Activated CD4-positive, alpha-beta T cell treated with anti-CD3 and anti-CD28 coated beads, Interleukin-2, amount 10 ng/mL, durations not matched to agents 7 days and 5 days (primary cell): ENCODE results near the gene SRP14. TPM values are rescaled to one million over a fixed set of nuclear protein-coding genes. Genes with fewer than 3 reads are reported as not detected.
"Not testable (repeated sequence)": the region's sequence is repeated elsewhere in the genome, so short reads cannot be mapped to it uniquely, and the experiment has no call there.

Experiments
- CTCF ChIA-PET: fragments of 350-600 bp; sonication (Branson Sonifier 250); formaldehyde crosslinking; loops from one replicate; lab custom pipeline; 2021; ENCODE audit warnings: antibody characterized with exemption; lab: Charles Lee
- POLR2A ChIA-PET: fragments of 350-600 bp; sonication (Branson Sonifier 250); formaldehyde crosslinking; loops from one replicate; lab custom pipeline; 2021; ENCODE audit warnings: antibody characterized with exemption; lab: Charles Lee
- DNase-seq: peaks from one replicate; pipeline ENCODE4 v3.0.0-alpha.2; 2020
- H3K27ac Mint-ChIP-seq: one replicate; pipeline ENCODE4 v1.8.0; 2021; ENCODE audit warnings: mild to moderate bottlenecking, moderate library complexity, mixed read lengths
- H3K27me3 Mint-ChIP-seq: one replicate; pipeline ENCODE4 v1.8.0; 2021; ENCODE audit warnings: mixed read lengths
- H3K36me3 Mint-ChIP-seq: one replicate; pipeline ENCODE4 v1.8.0; 2021; ENCODE audit warnings: low read depth, mixed read lengths
- H3K4me1 Mint-ChIP-seq: one replicate; pipeline ENCODE4 v1.8.0; 2021; ENCODE audit warnings: mixed read lengths
- H3K4me3 Mint-ChIP-seq: one replicate; pipeline ENCODE4 v1.8.0; 2021; ENCODE audit warnings: mild to moderate bottlenecking, moderate library complexity, mixed read lengths
- H3K9me3 Mint-ChIP-seq: one replicate; pipeline ENCODE4 v1.8.0; 2021; ENCODE audit warnings: mixed read lengths
- total RNA-seq, 2 experiments: library from RNA; stranded (reverse); gene quantifications; one replicate each; pipeline ENCODE4 v1.2.3, GENCODE V29; 2021

The SRP14 gene
- total RNA-seq, 2 experiments from 2014 or later, result 145 to 150 TPM

GRCh38 chr15:40003116-40003916, 35.7 kb downstream of the SRP14 start:
- CTCF ChIA-PET, result interaction anchor here (0.7 to 1.4 kb wide), 4 partner anchors 9 to 295 kb away, joined by 3 to 6 read pairs (median 4); no protein-coding TSS in a partner anchor
- H3K27ac Mint-ChIP-seq, result no peak overlapping the region
- POLR2A ChIA-PET, result no interaction called here

GRCh38 chr15:40002295-40002694, 36.7 kb downstream of the SRP14 start:
- Mint-ChIP-seq H3K36me3 (peaks cover 20% of the 10 kb centered on the region), H3K4me3 (no peak overlapping the region), H3K9me3 (no peaks in the 10 kb centered on the region), H3K27ac (no peak overlapping the region), H3K4me1 (peaks cover 5% of the 10 kb centered on the region), H3K27me3 (no peaks in the 10 kb centered on the region)
- POLR2A ChIA-PET, result no interaction called here
- CTCF ChIA-PET, result interaction anchor here (0.7 to 1.4 kb wide), 4 partner anchors 8 to 273 kb away, joined by 3 to 6 read pairs (median 4); no protein-coding TSS in a partner anchor
- no peak for DNase-seq

More at GRCh38 chr15:40003116-40003916, 35.7 kb downstream of the SRP14 start:
- Mint-ChIP-seq H3K27me3 (no peaks in the 10 kb centered on the region), H3K4me1 (peaks cover 5% of the 10 kb centered on the region), H3K9me3 (no peaks in the 10 kb centered on the region), H3K36me3 (peaks cover 24% of the 10 kb centered on the region), H3K4me3 (no peak overlapping the region)
- no peak for DNase-seq

GRCh38 chr15:39999538-40000200, 39.3 kb downstream of the SRP14 start:
- no peak for DNase-seq
- ChIA-PET CTCF (interaction anchor here (0.7 to 1.4 kb wide), 2 partner anchors 37 to 113 kb away, joined by 3 to 4 read pairs; no protein-coding TSS in a partner anchor), POLR2A (interaction anchor here (0.6 kb wide), 1 partner anchor 729 kb away, joined by 3 read pairs; no protein-coding TSS in a partner anchor)
- H3K9me3 Mint-ChIP-seq, result no peaks in the 10 kb centered on the region
- H3K27ac Mint-ChIP-seq, result no peak overlapping the region
- no peak overlapping the region for H3K4me3 Mint-ChIP-seq
- H3K36me3 Mint-ChIP-seq, result peaks cover 20% of the 10 kb centered on the region
- no peaks in the 10 kb centered on the region for H3K27me3 Mint-ChIP-seq
- peaks cover 5% of the 10 kb centered on the region for H3K4me1 Mint-ChIP-seq

GRCh38 chr15:39998511-39999077, 40.4 kb downstream of the SRP14 start:
- no peaks in the 10 kb centered on the region for H3K9me3 Mint-ChIP-seq
- ChIA-PET POLR2A (interaction anchor here (0.6 kb wide), 1 partner anchor 30 kb away, joined by 4 read pairs; no protein-coding TSS in a partner anchor), CTCF (interaction anchor here (1.1 kb wide), 1 partner anchor 10 kb away, joined by 3 read pairs; no protein-coding TSS in a partner anchor)
- H3K36me3 Mint-ChIP-seq, result peaks cover 21% of the 10 kb centered on the region
- H3K4me3 Mint-ChIP-seq, result no peak overlapping the region
- no peak overlapping the region for H3K27ac Mint-ChIP-seq
- no peaks in the 10 kb centered on the region for H3K27me3 Mint-ChIP-seq
- no peak for DNase-seq
- peaks cover 5% of the 10 kb centered on the region for H3K4me1 Mint-ChIP-seq

GRCh38 chr15:39997639-39998038, 41.3 kb downstream of the SRP14 start:
- Mint-ChIP-seq H3K27ac (no peak overlapping the region), H3K4me1 (peaks cover 5% of the 10 kb centered on the region), H3K4me3 (no peak overlapping the region), H3K36me3 (peaks cover 27% of the 10 kb centered on the region), H3K27me3 (no peaks in the 10 kb centered on the region), H3K9me3 (no peaks in the 10 kb centered on the region)
- no peak for DNase-seq
- ChIA-PET POLR2A (no interaction called here), CTCF (no interaction called here)

GRCh38 chr15:39997031-39997430, 42.0 kb downstream of the SRP14 start:
- Mint-ChIP-seq H3K4me3 (no peak overlapping the region), H3K27ac (no peak overlapping the region), H3K9me3 (no peaks in the 10 kb centered on the region), H3K36me3 (peaks cover 30% of the 10 kb centered on the region), H3K4me1 (peaks cover 5% of the 10 kb centered on the region), H3K27me3 (no peaks in the 10 kb centered on the region)
- ChIA-PET POLR2A (no interaction called here), CTCF (no interaction called here)
- DNase-seq, result no peak

- H3K9me3 Mint-ChIP-seq, POLR2A ChIA-PET, DNase-seq, H3K4me1 Mint-ChIP-seq, H3K27ac Mint-ChIP-seq, H3K27me3 Mint-ChIP-seq, H3K4me3 Mint-ChIP-seq: not testable (repeated sequence)
- peaks cover 29% of the 10 kb centered on the region for H3K36me3 Mint-ChIP-seq
- CTCF ChIA-PET, result interaction anchor here (1.0 to 1.7 kb wide), 2 partner anchors 9 to 11 kb away, joined by 3 to 5 read pairs; no protein-coding TSS in a partner anchor
Measured at GRCh38 chr15:39996228-39996627, 42.8 kb downstream of the SRP14 start.

GRCh38 chr15:39992953-39993352, 46.0 kb downstream of the SRP14 start:
- peaks cover 36% of the 10 kb centered on the region for H3K36me3 Mint-ChIP-seq
- H3K4me3 Mint-ChIP-seq, H3K9me3 Mint-ChIP-seq, H3K4me1 Mint-ChIP-seq, H3K27ac Mint-ChIP-seq, POLR2A ChIA-PET, H3K27me3 Mint-ChIP-seq, DNase-seq: not testable (repeated sequence)
- CTCF ChIA-PET, result interaction anchor here (1.1 kb wide), 1 partner anchor 28 kb away, joined by 3 read pairs; no protein-coding TSS in a partner anchor

GRCh38 chr15:39990706-39991105, 48.3 kb downstream of the SRP14 start:
- Mint-ChIP-seq H3K4me1 (no peaks in the 10 kb centered on the region), H3K4me3 (no peak overlapping the region), H3K36me3 (peaks cover 28% of the 10 kb centered on the region), H3K9me3 (no peaks in the 10 kb centered on the region), H3K27me3 (no peaks in the 10 kb centered on the region), H3K27ac (no peak overlapping the region)
- ChIA-PET POLR2A (no interaction called here), CTCF (no interaction called here)
- no peak for DNase-seq

- no peak overlapping the region for H3K4me3 Mint-ChIP-seq
- no peaks in the 10 kb centered on the region for H3K4me1 Mint-ChIP-seq
- peaks cover 1% of the 10 kb centered on the region for H3K9me3 Mint-ChIP-seq
- H3K27ac Mint-ChIP-seq, result no peak overlapping the region
- peaks cover 39% of the 10 kb centered on the region for H3K36me3 Mint-ChIP-seq
- DNase-seq, result no peak
- ChIA-PET CTCF (interaction anchor here (0.9 to 1.7 kb wide), 2 partner anchors 15 to 286 kb away, joined by 3 read pairs; no protein-coding TSS in a partner anchor), POLR2A (no interaction called here)
- H3K27me3 Mint-ChIP-seq, result no peaks in the 10 kb centered on the region
Measured at GRCh38 chr15:39987821-39988220, 51.2 kb downstream of the SRP14 start.
